ENCODE results near the gene PSD.

The PSD gene

DNA sequence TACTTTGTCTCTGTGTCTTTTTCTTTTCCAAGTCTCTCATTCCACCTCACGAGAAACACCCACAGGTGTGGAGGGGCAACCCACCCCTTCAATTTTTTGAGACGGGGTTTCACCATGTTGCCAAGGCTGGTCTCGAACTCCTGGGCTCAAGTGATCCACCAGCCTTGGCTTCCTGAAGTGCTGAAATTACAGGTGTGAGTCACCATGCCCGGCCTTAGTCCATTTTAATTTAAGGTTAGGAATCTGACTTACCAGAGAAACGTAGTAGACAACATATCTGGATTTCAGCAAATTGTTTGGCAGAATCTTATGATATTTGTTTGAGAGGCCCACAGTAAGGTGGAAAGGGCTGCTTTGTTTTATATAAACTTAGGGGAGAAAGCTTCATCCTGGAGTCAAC is 26.3 kb downstream of the PSD start:
- DNase-seq (ENCODE audit: low read depth) = no peak
- TF ChIP-seq, protein P1, sequence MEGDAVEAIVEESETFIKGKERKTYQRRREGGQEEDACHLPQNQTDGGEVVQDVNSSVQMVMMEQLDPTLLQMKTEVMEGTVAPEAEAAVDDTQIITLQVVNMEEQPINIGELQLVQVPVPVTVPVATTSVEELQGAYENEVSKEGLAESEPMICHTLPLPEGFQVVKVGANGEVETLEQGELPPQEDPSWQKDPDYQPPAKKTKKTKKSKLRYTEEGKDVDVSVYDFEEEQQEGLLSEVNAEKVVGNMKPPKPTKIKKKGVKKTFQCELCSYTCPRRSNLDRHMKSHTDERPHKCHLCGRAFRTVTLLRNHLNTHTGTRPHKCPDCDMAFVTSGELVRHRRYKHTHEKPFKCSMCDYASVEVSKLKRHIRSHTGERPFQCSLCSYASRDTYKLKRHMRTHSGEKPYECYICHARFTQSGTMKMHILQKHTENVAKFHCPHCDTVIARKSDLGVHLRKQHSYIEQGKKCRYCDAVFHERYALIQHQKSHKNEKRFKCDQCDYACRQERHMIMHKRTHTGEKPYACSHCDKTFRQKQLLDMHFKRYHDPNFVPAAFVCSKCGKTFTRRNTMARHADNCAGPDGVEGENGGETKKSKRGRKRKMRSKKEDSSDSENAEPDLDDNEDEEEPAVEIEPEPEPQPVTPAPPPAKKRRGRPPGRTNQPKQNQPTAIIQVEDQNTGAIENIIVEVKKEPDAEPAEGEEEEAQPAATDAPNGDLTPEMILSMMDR (IDR thresholded peaks at IDR 0.05; ENCODE audit: control insufficient read depth, insufficient read depth, low read depth, low read length, missing control alignments) = no peak
- no peak overlapping the region for H3K4me3 ChIP-seq (ENCODE audit: control insufficient read depth, low read depth, low read length)

- no peak overlapping the region for H3K4me3 ChIP-seq (ENCODE audit: control insufficient read depth, low read depth, low read length)
- TF ChIP-seq, protein P1 (IDR thresholded peaks at IDR 0.05; ENCODE audit: control insufficient read depth, insufficient read depth, low read depth, low read length, missing control alignments) = no peak
- DNase-seq (ENCODE audit: low read depth) = no peak
Observed at GRCh38 chr10:102389894-102390293, 28.7 kb downstream of the PSD start.

- TF ChIP-seq, protein P1 (IDR thresholded peaks at IDR 0.05; ENCODE audit: control insufficient read depth, insufficient read depth, low read depth, low read length, missing control alignments) = no peak
- DNase-seq (ENCODE audit: low read depth) = no peak
- no peak overlapping the region for H3K4me3 ChIP-seq (ENCODE audit: control insufficient read depth, low read depth, low read length)
Observed at GRCh38 chr10:102384606-102385429, 33.8 kb downstream of the PSD start.

GRCh38 chr10:102384053-102384452 is 34.5 kb downstream of the PSD start:
- no peak overlapping the region for H3K4me3 ChIP-seq (ENCODE audit: control insufficient read depth, low read depth, low read length)
- TF ChIP-seq, protein P1 (IDR thresholded peaks at IDR 0.05; ENCODE audit: control insufficient read depth, insufficient read depth, low read depth, low read length, missing control alignments) = no peak
- no peak for DNase-seq (ENCODE audit: low read depth)

DNA sequence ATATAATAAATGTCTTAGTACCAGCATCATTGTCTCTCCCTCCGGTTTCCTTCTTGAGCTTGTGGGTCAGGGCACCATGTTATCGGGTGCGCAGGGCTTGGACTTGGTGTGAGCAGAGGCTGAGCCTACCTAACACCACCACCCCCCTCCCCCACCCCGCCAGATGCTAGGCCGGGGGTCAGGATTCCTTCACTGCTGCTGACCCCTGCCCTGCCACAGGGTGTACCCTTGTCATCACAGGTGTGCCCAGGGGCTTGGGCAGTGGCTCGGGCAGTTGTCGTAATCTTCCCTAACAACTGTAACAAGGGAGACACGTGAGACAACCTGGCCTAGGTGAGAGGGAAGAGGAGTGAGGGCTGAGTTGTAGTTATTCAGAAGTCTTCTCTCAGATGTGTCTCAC is 35.7 kb downstream of the PSD start:
- no peak for DNase-seq (ENCODE audit: low read depth)
- TF ChIP-seq, protein P1 (IDR thresholded peaks at IDR 0.05; ENCODE audit: control insufficient read depth, insufficient read depth, low read depth, low read length, missing control alignments) = no peak
- no peak overlapping the region for H3K4me3 ChIP-seq (ENCODE audit: control insufficient read depth, low read depth, low read length)

DNA sequence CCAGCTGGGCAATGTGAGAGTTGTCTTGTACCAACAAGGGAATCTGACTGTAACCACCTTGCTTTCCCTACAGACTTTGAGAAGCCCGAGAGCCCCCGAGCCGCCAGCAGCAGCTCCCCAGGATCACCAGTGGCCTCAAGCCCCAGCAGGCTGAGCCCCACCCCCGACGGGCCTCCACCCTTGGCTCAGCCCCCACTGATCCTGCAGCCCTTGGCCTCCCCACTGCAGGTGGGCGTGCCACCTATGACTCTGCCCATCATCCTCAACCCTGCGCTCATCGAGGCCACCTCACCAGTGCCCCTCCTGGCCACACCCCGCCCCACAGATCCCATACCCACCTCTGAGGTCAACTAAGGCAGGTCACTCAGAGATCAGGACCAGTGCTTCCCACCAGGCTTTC is 36.6 kb downstream of the PSD start:
- H3K4me3 ChIP-seq (ENCODE audit: control insufficient read depth, low read depth, low read length) = no peak overlapping the region
- TF ChIP-seq, protein P1 (IDR thresholded peaks at IDR 0.05; ENCODE audit: control insufficient read depth, insufficient read depth, low read depth, low read length, missing control alignments) = no peak
- DNase-seq (ENCODE audit: low read depth) = no peak
